Measurements from ENCODE around the gene MAP2K5. TPM values are rescaled to one million over a fixed set of nuclear protein-coding genes. Genes with fewer than 3 reads are reported as not detected.

The MAP2K5 gene
- total and polyA plus RNA-seq, 10 of the 15 experiments (the other 5 are each of a cell fraction or from before 2014, with no cell fraction given), result 1.3 to 19.4 (median 9.6) TPM

- BruUV-seq (replicated peaks), result no TSS peak
- FAIRE-seq (no peak), ATAC-seq (peak; percentile 30), DNase-seq (ENCODE audit: low read depth, low spot score) (no peak)
- Histone ChIP-seq H3K4me1 (ENCODE audit: control insufficient read depth, insufficient read depth, low read length) (peaks cover 29% of the 10 kb centered on the region), H3K4me3 (peak overlapping the region; percentile 67; the same call in 1 of the 2 replicates), H3K27me3 (replicated peaks in 1 of 2; ENCODE audit: control insufficient read depth in 2 of 2, insufficient read depth in 2 of 2, low read length in 1 of 2) (peaks cover 12 to 13% of the 10 kb centered on the region in 2 experiments; a peak in 3 of 4 replicates), H4K20me1 (ENCODE audit: control insufficient read depth, insufficient read depth) (no peaks in the 10 kb centered on the region; the same call in 1 of the 2 replicates), H3K27ac (ENCODE audit: control insufficient read depth, insufficient read depth) (peak overlapping the region; percentile 83), H3K4me2 (ENCODE audit: control insufficient read depth, insufficient read depth) (peak overlapping the region; percentile 92), H3K9ac (ENCODE audit: control insufficient read depth, insufficient read depth, low read length) (peak overlapping the region; percentile 84), H3K9me3 (replicated peaks; ENCODE audit: control insufficient read depth, insufficient read depth, low read length) (no peaks in the 10 kb centered on the region; the same call in 2 of the 3 replicates), H3K79me2 (ENCODE audit: control insufficient read depth, insufficient read depth, low read length) (no peaks in the 10 kb centered on the region; the same call in 1 of the 2 replicates), H3K36me3 (ENCODE audit: control insufficient read depth in 2 of 2, insufficient read depth in 2 of 2, low read length in 1 of 2) (no peaks in the 10 kb centered on the region), H2AFZ (ENCODE audit: control insufficient read depth, low read depth, low read length) (peak overlapping the region; percentile 91)
- SMC1A ChIA-PET (ENCODE audit: uncharacterized antibody, unreplicated experiment), result interaction anchor here (0.8 to 2.5 kb wide), 2 partner anchors 15 to 338 kb away, joined by 3 to 29 read pairs; no protein-coding TSS in a partner anchor
- in situ Hi-C loops (cut with MboI), result loop anchor here (5.0 kb wide), 2 partner anchors 382 to 892 kb away; no protein-coding TSS in a partner anchor
- 0 out of 2 replicates have a peak, but pooled peaks have one; percentile 22 for TF ChIP-seq MLLT1 (IDR thresholded peaks at IDR 0.05)
- TF ChIP-seq E2F4 (IDR thresholded peaks at IDR 0.05; ENCODE audit: low read depth, low read length), result no peak
- TF ChIP-seq RCOR1 (conservative IDR thresholded peaks at IDR 0.05; ENCODE audit: low read depth, low read length), result no peak
- TF ChIP-seq PKNOX1 (IDR thresholded peaks at IDR 0.05), result peak; percentile 43
- 0 out of 2 replicates have a peak, but pooled peaks have one; percentile 3 for TF ChIP-seq STAT1 (conservative IDR thresholded peaks at IDR 0.05)
- no peak for TF ChIP-seq ZNF217 (IDR thresholded peaks at IDR 0.05)
- TF ChIP-seq ZNF384 (IDR thresholded peaks at IDR 0.05; ENCODE audit: borderline replicate concordance, low read depth, low read length), result peak; percentile 45; the same call in 1 of the 2 replicates
- RAD21 ChIA-PET (ENCODE audit: unreplicated experiment), result no interaction called here
- POLR2A ChIA-PET, result interaction anchor here (0.6 kb wide), 1 partner anchor 371 kb away, joined by 4 read pairs; no protein-coding TSS in a partner anchor
- intact Hi-C loops (cut with micrococcal nuclease; ENCODE audit: unreplicated experiment), result loop anchor here (5.0 to 10.0 kb wide), 2 partner anchors 235 to 892 kb away; no protein-coding TSS in a partner anchor
- CTCF ChIA-PET, result no interaction called here
- WGBS (ENCODE audit: insufficient coverage, insufficient replicate concordance, low lambda C conversion rate, missing lambda C conversion rate), result under 1% methylated on average over 12 of the region's 12 CpGs
Observed at GRCh38 chr15:67839499-67839928, 297.0 kb downstream of the MAP2K5 start.

Data from GM12878 (cell line).